HG02884 (cell line): Measurements from ENCODE around the gene OVAAL.

ENCODE experiments used
- ATAC-seq: cut with Tn5 transposase; IDR thresholded peaks from one replicate; pipeline ENCODE4 v1.9.1; 2021; ENCODE audit warnings: mild to moderate bottlenecking, moderate library complexity; ENCODE audit not compliant: unreplicated experiment

The OVAAL gene

GRCh38 chr1:180568184-180568583 is 9.4 kb downstream of the OVAAL start:
- no peak for ATAC-seq

- no peak for ATAC-seq
These were observed 12.5 kb downstream of the OVAAL start for GRCh38 chr1:180571060-180571831.

GRCh38 chr1:180571832-180572636 is 13.3 kb downstream of the OVAAL start:
- no peak for ATAC-seq

GRCh38 chr1:180572760-180573159 is 14.0 kb downstream of the OVAAL start:
- no peak for ATAC-seq

GRCh38 chr1:180574031-180574713 is 15.4 kb downstream of the OVAAL start:
- ATAC-seq = no peak

GRCh38 chr1:180577361-180577760 is 18.6 kb downstream of the OVAAL start:
- ATAC-seq = no peak

GRCh38 chr1:180579961-180580611 is 21.3 kb downstream of the OVAAL start:
- no peak for ATAC-seq

- ATAC-seq = no peak
These were observed 22.9 kb downstream of the OVAAL start for GRCh38 chr1:180581635-180582039.

- no peak for ATAC-seq
These were observed 26.1 kb downstream of the OVAAL start for GRCh38 chr1:180584869-180585268.

- no peak for ATAC-seq
These were observed 27.2 kb downstream of the OVAAL start for GRCh38 chr1:180585994-180586359.

GRCh38 chr1:180586671-180587155 is 27.9 kb downstream of the OVAAL start:
- no peak for ATAC-seq

- no peak for ATAC-seq
These were observed 29.4 kb downstream of the OVAAL start for GRCh38 chr1:180588121-180588520.

- no peak for ATAC-seq
These were observed 32.1 kb downstream of the OVAAL start for GRCh38 chr1:180590889-180591288.

- ATAC-seq = no peak
These were observed 34.6 kb downstream of the OVAAL start for GRCh38 chr1:180593382-180593781.

GRCh38 chr1:180594723-180595122 is 36.0 kb downstream of the OVAAL start:
- no peak for ATAC-seq

- no peak for ATAC-seq
These were observed 37.2 kb downstream of the OVAAL start for GRCh38 chr1:180595966-180596365.

GRCh38 chr1:180597520-180597919 is 38.8 kb downstream of the OVAAL start:
- ATAC-seq = no peak

GRCh38 chr1:180598333-180598974 is 39.7 kb downstream of the OVAAL start:
- ATAC-seq = no peak

GRCh38 chr1:180600343-180600742 is 41.6 kb downstream of the OVAAL start:
- no peak for ATAC-seq

GRCh38 chr1:180601512-180601911 is 42.7 kb downstream of the OVAAL start:
- no peak for ATAC-seq
